Measurements from ENCODE around the gene SMIM12. TPM values are rescaled to one million over a fixed set of nuclear protein-coding genes. Genes with fewer than 3 reads are reported as not detected.
"Not testable (repeated sequence)": the region's sequence is repeated elsewhere in the genome, so short reads cannot be mapped to it uniquely, and the experiment has no call there.

Gene SMIM12
- total and polyA plus RNA-seq, 4 donors: 15.4 to 37.9 (median 30.3) TPM

- no peak overlapping the region for H3K27ac ChIP-seq (ENCODE audit: low read depth, low read length)
- whole genome bisulfite sequencing (ENCODE audit: insufficient coverage): no CpG with 5 or more reads among the region's 3 CpGs
- no peaks in the 10 kb centered on the region for H3K27me3 ChIP-seq (ENCODE audit: control insufficient read depth, insufficient read depth, low read length)
- DNase-seq (ENCODE audit: low read depth in 4 of 6, low spot score in 6 of 6): no peak
- peaks cover 6% of the 10 kb centered on the region for H3K36me3 ChIP-seq (ENCODE audit: control insufficient read depth, insufficient read depth, low read length)
- no peak overlapping the region for H3K4me3 ChIP-seq (ENCODE audit: low read depth, low read length)
- H3K9me3 ChIP-seq (ENCODE audit: control insufficient read depth, insufficient read depth, low read length): no peaks in the 10 kb centered on the region
- H3K4me1 ChIP-seq (ENCODE audit: control insufficient read depth, insufficient read depth, low read length): peaks cover 7% of the 10 kb centered on the region
These were observed 37.3 kb downstream of the SMIM12 start for GRCh38 chr1:34822202-34822601.

DNA sequence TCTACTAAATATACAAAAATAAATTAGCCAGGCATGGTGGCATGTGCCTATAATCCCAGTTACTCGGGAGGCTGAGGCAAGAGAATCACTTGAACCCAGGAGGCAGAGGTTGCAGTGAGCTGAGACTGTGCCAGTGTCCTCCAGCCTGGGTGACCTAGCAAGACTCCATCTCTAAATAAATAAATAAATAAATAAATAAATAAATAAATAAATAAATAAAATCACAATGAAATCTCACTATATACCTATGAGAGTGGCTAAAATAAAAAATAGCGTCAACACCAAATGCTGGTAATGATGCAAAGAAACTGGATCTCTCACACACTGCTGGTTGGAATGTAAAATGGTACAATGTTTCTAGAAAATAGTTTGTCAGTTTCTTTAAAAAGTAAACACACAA lies 40.7 kb downstream of the SMIM12 start:
- WGBS (ENCODE audit: insufficient coverage): 100% methylated on average over 1 of the region's 2 CpGs
- H3K27me3 ChIP-seq (ENCODE audit: control insufficient read depth, insufficient read depth, low read length); H3K27ac ChIP-seq (ENCODE audit: low read depth, low read length); DNase-seq (ENCODE audit: low read depth in 4 of 6, low spot score in 6 of 6); H3K36me3 ChIP-seq (ENCODE audit: control insufficient read depth, insufficient read depth, low read length); H3K4me1 ChIP-seq (ENCODE audit: control insufficient read depth, insufficient read depth, low read length); H3K9me3 ChIP-seq (ENCODE audit: control insufficient read depth, insufficient read depth, low read length); H3K4me3 ChIP-seq (ENCODE audit: low read depth, low read length): not testable (repeated sequence)

GRCh38 chr1:34816778-34817177 lies 42.8 kb downstream of the SMIM12 start:
- no peak for DNase-seq (ENCODE audit: low read depth in 4 of 6, low spot score in 6 of 6)
- Histone ChIP-seq H3K27me3 (ENCODE audit: control insufficient read depth, insufficient read depth, low read length) (no peaks in the 10 kb centered on the region), H3K4me1 (ENCODE audit: control insufficient read depth, insufficient read depth, low read length) (no peaks in the 10 kb centered on the region), H3K36me3 (ENCODE audit: control insufficient read depth, insufficient read depth, low read length) (no peaks in the 10 kb centered on the region), H3K27ac (ENCODE audit: low read depth, low read length) (no peak overlapping the region), H3K9me3 (ENCODE audit: control insufficient read depth, insufficient read depth, low read length) (no peaks in the 10 kb centered on the region), H3K4me3 (ENCODE audit: low read depth, low read length) (no peak overlapping the region)
- WGBS (ENCODE audit: insufficient coverage): no CpG with 5 or more reads among the region's 3 CpGs

DNA sequence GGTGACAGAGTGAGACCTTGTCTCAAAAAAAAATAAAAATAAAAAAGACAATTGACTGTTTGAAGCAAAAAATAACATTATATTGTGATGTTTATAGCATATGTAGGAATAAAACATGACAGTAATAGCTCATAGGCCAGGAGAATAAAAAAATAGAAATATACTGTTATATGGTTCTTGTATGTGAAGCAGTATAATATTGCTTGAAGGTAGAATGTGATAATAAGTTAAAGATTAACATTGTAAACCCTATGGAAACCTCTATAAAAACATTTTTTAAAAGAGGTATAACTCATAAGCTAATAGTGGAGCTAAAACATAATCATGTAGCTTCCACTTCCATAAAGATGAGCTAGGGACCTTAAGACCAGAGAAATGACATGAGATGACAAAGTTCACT lies 43.2 kb downstream of the SMIM12 start:
- Histone ChIP-seq H3K27me3 (ENCODE audit: control insufficient read depth, insufficient read depth, low read length) (no peaks in the 10 kb centered on the region), H3K4me3 (ENCODE audit: low read depth, low read length) (no peak overlapping the region), H3K27ac (ENCODE audit: low read depth, low read length) (no peak overlapping the region), H3K36me3 (ENCODE audit: control insufficient read depth, insufficient read depth, low read length) (no peaks in the 10 kb centered on the region), H3K4me1 (ENCODE audit: control insufficient read depth, insufficient read depth, low read length) (no peaks in the 10 kb centered on the region), H3K9me3 (ENCODE audit: control insufficient read depth, insufficient read depth, low read length) (no peaks in the 10 kb centered on the region)
- DNase-seq (ENCODE audit: low read depth in 4 of 6, low spot score in 6 of 6): no peak

GRCh38 chr1:34810781-34811180 lies 48.8 kb downstream of the SMIM12 start:
- WGBS (ENCODE audit: insufficient coverage): no CpG with 5 or more reads among the region's 3 CpGs
- not testable (repeated sequence) for H3K27ac ChIP-seq (ENCODE audit: low read depth, low read length); DNase-seq (ENCODE audit: low read depth in 4 of 6, low spot score in 6 of 6); H3K4me1 ChIP-seq (ENCODE audit: control insufficient read depth, insufficient read depth, low read length); H3K27me3 ChIP-seq (ENCODE audit: control insufficient read depth, insufficient read depth, low read length); H3K36me3 ChIP-seq (ENCODE audit: control insufficient read depth, insufficient read depth, low read length); H3K4me3 ChIP-seq (ENCODE audit: low read depth, low read length); H3K9me3 ChIP-seq (ENCODE audit: control insufficient read depth, insufficient read depth, low read length)

GRCh38 chr1:34808051-34808810 lies 51.3 kb downstream of the SMIM12 start:
- no peak overlapping the region for H3K27ac ChIP-seq (ENCODE audit: low read depth, low read length)
- no peaks in the 10 kb centered on the region for H3K36me3 ChIP-seq (ENCODE audit: control insufficient read depth, insufficient read depth, low read length)
- no peaks in the 10 kb centered on the region for H3K9me3 ChIP-seq (ENCODE audit: control insufficient read depth, insufficient read depth, low read length)
- no peaks in the 10 kb centered on the region for H3K4me1 ChIP-seq (ENCODE audit: control insufficient read depth, insufficient read depth, low read length)
- 88% methylated on average over 7 of the region's 9 CpGs for WGBS (ENCODE audit: insufficient coverage)
- no peak for DNase-seq (ENCODE audit: low read depth in 4 of 6, low spot score in 6 of 6)
- no peak overlapping the region for H3K4me3 ChIP-seq (ENCODE audit: low read depth, low read length)
- H3K27me3 ChIP-seq (ENCODE audit: control insufficient read depth, insufficient read depth, low read length): no peaks in the 10 kb centered on the region

DNA sequence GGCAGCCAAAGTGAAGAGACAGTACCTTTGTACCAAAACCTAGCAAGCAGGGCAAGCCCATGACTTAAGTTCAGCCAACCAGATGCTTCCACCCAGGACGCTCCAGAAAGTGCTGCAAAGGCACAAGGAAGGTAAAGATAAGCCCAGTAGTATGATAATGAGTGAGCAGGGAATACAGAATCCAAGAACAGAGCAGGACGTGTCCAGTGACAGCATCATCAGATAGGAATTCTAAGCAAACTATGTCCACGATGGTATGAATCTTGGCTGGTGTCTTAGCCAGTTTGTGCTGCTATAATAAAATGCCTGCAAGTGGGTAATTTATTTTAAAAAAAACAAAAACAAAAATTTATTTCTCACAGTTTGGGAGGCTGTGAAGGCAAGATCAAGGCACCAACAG lies 53.2 kb downstream of the SMIM12 start:
- 80% methylated on average over 2 of the region's 3 CpGs for WGBS (ENCODE audit: insufficient coverage)
- Histone ChIP-seq H3K9me3 (ENCODE audit: control insufficient read depth, insufficient read depth, low read length) (no peaks in the 10 kb centered on the region), H3K36me3 (ENCODE audit: control insufficient read depth, insufficient read depth, low read length) (no peaks in the 10 kb centered on the region), H3K27ac (ENCODE audit: low read depth, low read length) (no peak overlapping the region), H3K4me1 (ENCODE audit: control insufficient read depth, insufficient read depth, low read length) (no peaks in the 10 kb centered on the region), H3K27me3 (ENCODE audit: control insufficient read depth, insufficient read depth, low read length) (no peaks in the 10 kb centered on the region), H3K4me3 (ENCODE audit: low read depth, low read length) (no peak overlapping the region)
- DNase-seq (ENCODE audit: low read depth in 4 of 6, low spot score in 6 of 6): no peak

DNA sequence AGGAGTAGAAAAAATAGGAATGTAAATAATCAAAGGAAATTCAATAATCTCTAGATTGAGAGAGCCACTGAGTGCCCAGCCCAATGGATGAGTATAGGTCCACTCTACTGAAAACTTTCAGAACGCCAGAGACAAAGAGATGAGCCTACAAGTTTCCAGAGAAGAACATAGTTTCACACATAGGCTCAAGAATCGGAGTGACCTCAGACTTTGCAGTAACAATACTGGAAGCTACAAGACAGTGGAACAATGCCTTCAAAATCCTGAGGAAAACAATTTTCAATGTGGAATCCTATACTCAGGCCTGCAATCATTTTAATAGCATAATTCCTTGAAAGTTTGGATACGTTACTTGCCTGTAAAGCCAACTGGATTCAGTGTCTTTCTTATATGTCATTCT lies 55.8 kb downstream of the SMIM12 start:
- Histone ChIP-seq H3K27ac (ENCODE audit: low read depth, low read length) (no peak overlapping the region), H3K4me3 (ENCODE audit: low read depth, low read length) (no peak overlapping the region), H3K9me3 (ENCODE audit: control insufficient read depth, insufficient read depth, low read length) (no peaks in the 10 kb centered on the region), H3K36me3 (ENCODE audit: control insufficient read depth, insufficient read depth, low read length) (no peaks in the 10 kb centered on the region), H3K4me1 (ENCODE audit: control insufficient read depth, insufficient read depth, low read length) (no peaks in the 10 kb centered on the region), H3K27me3 (ENCODE audit: control insufficient read depth, insufficient read depth, low read length) (no peaks in the 10 kb centered on the region)
- WGBS (ENCODE audit: insufficient coverage): 100% methylated on average over 3 of the region's 3 CpGs
- DNase-seq (ENCODE audit: low read depth in 4 of 6, low spot score in 6 of 6): no peak

Other genes starting within 250 kb of the SMIM12 start
- gene GJB5, start 104.7 kb downstream of the SMIM12 start, total RNA-seq: not detected
- gene GJB5, start 104.7 kb downstream of the SMIM12 start, polyA plus RNA-seq (ENCODE audit: insufficient read length in 2 of 2): under 1 TPM in 1 of 2 donors, not detected in 1; 0.23 TPM
- gene GJB4, start 100.0 kb downstream of the SMIM12 start, total RNA-seq: not detected
- not detected for gene GJB4, start 100.0 kb downstream of the SMIM12 start, polyA plus RNA-seq (ENCODE audit: insufficient read length in 2 of 2)
- not detected for gene GJB3, start 78.5 kb downstream of the SMIM12 start, total RNA-seq
- not detected for gene GJB3, start 78.5 kb downstream of the SMIM12 start, polyA plus RNA-seq (ENCODE audit: insufficient read length in 2 of 2)
- gene GJA4, start 66.8 kb downstream of the SMIM12 start, total RNA-seq: 10 to 100 TPM in 1 of 2 donors, 1 to 10 TPM in 1; 4.0 to 23.6 TPM
- gene GJA4, start 66.8 kb downstream of the SMIM12 start, polyA plus RNA-seq (ENCODE audit: insufficient read length in 2 of 2): 10 to 100 TPM; 14.3 to 16.6 TPM
- 1 to 10 TPM; 5.2 to 8.4 TPM for gene DLGAP3, start 69.9 kb upstream of the SMIM12 start, total RNA-seq
- gene DLGAP3, start 69.9 kb upstream of the SMIM12 start, polyA plus RNA-seq (ENCODE audit: insufficient read length in 2 of 2): 10 to 100 TPM; 37.4 to 41.1 TPM
- gene TMEM35B, start 125.6 kb upstream of the SMIM12 start, total RNA-seq: 10 to 100 TPM; 16.2 to 20.1 TPM
- gene TMEM35B, start 125.6 kb upstream of the SMIM12 start, polyA plus RNA-seq (ENCODE audit: insufficient read length in 2 of 2): 10 to 100 TPM in 1 of 2 donors, 1 to 10 TPM in 1; 8.5 to 12.8 TPM
- gene ZMYM6, start 172.2 kb upstream of the SMIM12 start, total RNA-seq: 10 to 100 TPM; 14.1 to 31.0 TPM
- gene ZMYM6, start 172.2 kb upstream of the SMIM12 start, polyA plus RNA-seq (ENCODE audit: insufficient read length in 2 of 2): 10 to 100 TPM; 14.5 to 17.7 TPM
- gene ZMYM1, start 219.6 kb upstream of the SMIM12 start, total RNA-seq: 10 to 100 TPM; 17.3 to 38.8 TPM
- 10 to 100 TPM; 12.6 to 15.0 TPM for gene ZMYM1, start 219.6 kb upstream of the SMIM12 start, polyA plus RNA-seq (ENCODE audit: insufficient read length in 2 of 2)